Neural progenitor cell (in vitro differentiated cells): Measurements from ENCODE around the gene VPS33B.

Experiments
- EZH2 ChIP-seq: fragments of 200-600 bp; sonication (generic); IDR thresholded peaks from 2 replicates; pipeline ENCODE4 v1.6.1; 2017; ENCODE audit warnings: antibody characterized with exemption, mild to moderate bottlenecking, moderate library complexity
- TF ChIP-seq, protein P1 (sequence below): fragments of 200-600 bp; sonication (generic); IDR thresholded peaks from 2 replicates; pipeline ENCODE4 v1.5.1; 2017; ENCODE audit warnings: antibody characterized with exemption, mild to moderate bottlenecking

DNA sequence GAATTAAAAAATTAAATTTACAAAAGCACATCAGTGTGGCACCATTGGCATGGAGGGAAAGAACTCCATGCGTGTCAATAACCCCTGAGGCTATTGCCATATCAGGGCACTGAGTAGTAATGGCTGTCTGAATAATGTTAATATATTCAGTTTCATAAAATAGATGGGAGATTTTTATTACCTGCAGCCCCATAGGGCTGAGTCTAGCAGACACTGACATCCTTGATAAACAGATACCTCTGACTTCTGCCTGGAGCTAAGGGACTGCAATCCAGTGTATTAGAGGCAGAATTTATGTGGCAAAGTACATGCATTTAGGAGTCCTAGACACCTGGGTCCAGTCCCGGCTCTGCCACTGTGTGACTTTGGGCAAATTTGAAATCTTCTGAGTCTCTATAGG lies 38.8 kb upstream of the VPS33B start:
- TF ChIP-seq, protein P1, sequence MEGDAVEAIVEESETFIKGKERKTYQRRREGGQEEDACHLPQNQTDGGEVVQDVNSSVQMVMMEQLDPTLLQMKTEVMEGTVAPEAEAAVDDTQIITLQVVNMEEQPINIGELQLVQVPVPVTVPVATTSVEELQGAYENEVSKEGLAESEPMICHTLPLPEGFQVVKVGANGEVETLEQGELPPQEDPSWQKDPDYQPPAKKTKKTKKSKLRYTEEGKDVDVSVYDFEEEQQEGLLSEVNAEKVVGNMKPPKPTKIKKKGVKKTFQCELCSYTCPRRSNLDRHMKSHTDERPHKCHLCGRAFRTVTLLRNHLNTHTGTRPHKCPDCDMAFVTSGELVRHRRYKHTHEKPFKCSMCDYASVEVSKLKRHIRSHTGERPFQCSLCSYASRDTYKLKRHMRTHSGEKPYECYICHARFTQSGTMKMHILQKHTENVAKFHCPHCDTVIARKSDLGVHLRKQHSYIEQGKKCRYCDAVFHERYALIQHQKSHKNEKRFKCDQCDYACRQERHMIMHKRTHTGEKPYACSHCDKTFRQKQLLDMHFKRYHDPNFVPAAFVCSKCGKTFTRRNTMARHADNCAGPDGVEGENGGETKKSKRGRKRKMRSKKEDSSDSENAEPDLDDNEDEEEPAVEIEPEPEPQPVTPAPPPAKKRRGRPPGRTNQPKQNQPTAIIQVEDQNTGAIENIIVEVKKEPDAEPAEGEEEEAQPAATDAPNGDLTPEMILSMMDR, result no peak
- no peak for TF ChIP-seq EZH2
